DND-41 (cell line): ENCODE measurements around the gene SHROOM1.

Source experiments
- ATAC-seq: fragments of 200-7000 bp; cut with Tn5 transposase; 3 replicates; pipeline ENCODE4 v1.9.1; 2021; ENCODE audit warnings: low read depth; ENCODE audit not compliant: insufficient read depth
- DNase-seq: peaks from one replicate; pipeline ENCODE4 v3.0.0-alpha.2; 2020
- H2AFZ ChIP-seq: 2 replicates; pipeline ENCODE4 v1.6.0; 2012; ENCODE audit warnings: low read depth, low read length
- H3K27ac ChIP-seq: 2 replicates; pipeline ENCODE4 v1.5.1; 2012; ENCODE audit warnings: low read length, inconsistent platforms
- H3K27me3 ChIP-seq: fragments of 200-600 bp; sonication (generic); 2 replicates; pipeline ENCODE4 v1.6.0; 2012; ENCODE audit warnings: low read length, mild to moderate bottlenecking, inconsistent platforms; ENCODE audit not compliant: insufficient read depth, poor library complexity
- H3K36me3 ChIP-seq: 2 replicates; pipeline ENCODE4 v1.5.1; 2012; ENCODE audit warnings: low read length, inconsistent platforms; ENCODE audit not compliant: insufficient read depth
- H3K4me1 ChIP-seq: 2 replicates; pipeline ENCODE4 v1.5.1; 2012; ENCODE audit warnings: mild to moderate bottlenecking, low read length; ENCODE audit not compliant: insufficient read depth
- H3K4me2 ChIP-seq: 2 replicates; pipeline ENCODE4 v1.6.0; 2012; ENCODE audit warnings: mild to moderate bottlenecking, moderate library complexity, low read length, inconsistent platforms; ENCODE audit not compliant: insufficient read depth
- H3K4me3 ChIP-seq, 2 experiments: fragments of 200-600 bp in 1 of 2; shearing (Covaris generic) in 1 of 2; 2 replicates each; pipeline ENCODE4 v1.5.1; 2012 to 2016; ENCODE audit warnings: inconsistent platforms in 2 of 2, low read length in 2 of 2, mild to moderate bottlenecking in 2 of 2, low read depth in 1 of 2, moderate library complexity in 1 of 2
- H3K79me2 ChIP-seq: 2 replicates; pipeline ENCODE4 v1.6.0; 2012; ENCODE audit warnings: low read length, inconsistent platforms; ENCODE audit not compliant: insufficient read depth
- H3K9ac ChIP-seq: 2 replicates; pipeline ENCODE4 v1.6.0; 2012; ENCODE audit warnings: low read depth, mild to moderate bottlenecking, inconsistent platforms, low read length, moderate library complexity
- H3K9me3 ChIP-seq: 2 replicates; pipeline ENCODE4 v1.5.1; 2012; ENCODE audit warnings: low read length, moderate library complexity, mild to moderate bottlenecking, inconsistent platforms; ENCODE audit not compliant: insufficient read depth, severe bottlenecking
- H4K20me1 ChIP-seq: 2 replicates; pipeline ENCODE4 v1.6.0; 2012; ENCODE audit warnings: low read length; ENCODE audit not compliant: insufficient read depth
- EZH2 ChIP-seq: IDR thresholded peaks from 3 replicates; pipeline ENCODE4 v1.6.1; 2012; ENCODE audit warnings: borderline replicate concordance, low read depth, mild to moderate bottlenecking, moderate library complexity, low read length, inconsistent platforms; ENCODE audit not compliant: severe bottlenecking
- TF ChIP-seq, protein P1 (sequence below): IDR thresholded peaks from 2 replicates; pipeline ENCODE4 v1.5.1; 2012; ENCODE audit warnings: borderline replicate concordance, low read length, moderate library complexity, mild to moderate bottlenecking; ENCODE audit not compliant: poor library complexity, severe bottlenecking; ENCODE audit errors: extremely low read depth

SHROOM1 gene

DNA sequence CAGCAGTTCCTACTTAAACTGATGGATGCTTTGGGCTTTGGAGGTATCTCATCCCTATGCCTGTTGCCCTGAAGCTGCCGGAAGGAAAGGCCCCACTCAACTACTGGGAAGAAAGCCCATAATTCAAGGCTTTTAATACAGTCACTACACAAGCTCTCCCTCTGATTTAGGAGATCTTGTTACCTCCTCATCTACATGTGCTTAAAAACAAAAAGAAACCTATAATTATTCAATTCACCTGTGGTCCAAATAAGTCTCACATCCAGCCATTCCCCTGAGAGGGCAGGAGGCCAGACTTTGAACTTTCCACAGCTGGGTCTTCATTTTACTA lies 42.3 kb upstream of the SHROOM1 start:
- no peak overlapping the region for H3K27ac ChIP-seq
- H3K4me3 ChIP-seq = no peak overlapping the region
- H3K9ac ChIP-seq = no peak overlapping the region
- H3K79me2 ChIP-seq = peaks cover 5% of the 10 kb centered on the region
- TF ChIP-seq EZH2 = no peak
- TF ChIP-seq, protein P1, sequence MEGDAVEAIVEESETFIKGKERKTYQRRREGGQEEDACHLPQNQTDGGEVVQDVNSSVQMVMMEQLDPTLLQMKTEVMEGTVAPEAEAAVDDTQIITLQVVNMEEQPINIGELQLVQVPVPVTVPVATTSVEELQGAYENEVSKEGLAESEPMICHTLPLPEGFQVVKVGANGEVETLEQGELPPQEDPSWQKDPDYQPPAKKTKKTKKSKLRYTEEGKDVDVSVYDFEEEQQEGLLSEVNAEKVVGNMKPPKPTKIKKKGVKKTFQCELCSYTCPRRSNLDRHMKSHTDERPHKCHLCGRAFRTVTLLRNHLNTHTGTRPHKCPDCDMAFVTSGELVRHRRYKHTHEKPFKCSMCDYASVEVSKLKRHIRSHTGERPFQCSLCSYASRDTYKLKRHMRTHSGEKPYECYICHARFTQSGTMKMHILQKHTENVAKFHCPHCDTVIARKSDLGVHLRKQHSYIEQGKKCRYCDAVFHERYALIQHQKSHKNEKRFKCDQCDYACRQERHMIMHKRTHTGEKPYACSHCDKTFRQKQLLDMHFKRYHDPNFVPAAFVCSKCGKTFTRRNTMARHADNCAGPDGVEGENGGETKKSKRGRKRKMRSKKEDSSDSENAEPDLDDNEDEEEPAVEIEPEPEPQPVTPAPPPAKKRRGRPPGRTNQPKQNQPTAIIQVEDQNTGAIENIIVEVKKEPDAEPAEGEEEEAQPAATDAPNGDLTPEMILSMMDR = no peak
- peaks cover 7% of the 10 kb centered on the region for H3K4me1 ChIP-seq
- ATAC-seq = no peak
- H3K36me3 ChIP-seq = peaks cover 66% of the 10 kb centered on the region
- H4K20me1 ChIP-seq = peaks cover 4% of the 10 kb centered on the region; the same call in 1 of the 2 replicates
- no peaks in the 10 kb centered on the region for H3K27me3 ChIP-seq
- DNase-seq = no peak
- no peak overlapping the region for H3K4me2 ChIP-seq
- no peak overlapping the region for H2AFZ ChIP-seq
- no peaks in the 10 kb centered on the region for H3K9me3 ChIP-seq

DNA sequence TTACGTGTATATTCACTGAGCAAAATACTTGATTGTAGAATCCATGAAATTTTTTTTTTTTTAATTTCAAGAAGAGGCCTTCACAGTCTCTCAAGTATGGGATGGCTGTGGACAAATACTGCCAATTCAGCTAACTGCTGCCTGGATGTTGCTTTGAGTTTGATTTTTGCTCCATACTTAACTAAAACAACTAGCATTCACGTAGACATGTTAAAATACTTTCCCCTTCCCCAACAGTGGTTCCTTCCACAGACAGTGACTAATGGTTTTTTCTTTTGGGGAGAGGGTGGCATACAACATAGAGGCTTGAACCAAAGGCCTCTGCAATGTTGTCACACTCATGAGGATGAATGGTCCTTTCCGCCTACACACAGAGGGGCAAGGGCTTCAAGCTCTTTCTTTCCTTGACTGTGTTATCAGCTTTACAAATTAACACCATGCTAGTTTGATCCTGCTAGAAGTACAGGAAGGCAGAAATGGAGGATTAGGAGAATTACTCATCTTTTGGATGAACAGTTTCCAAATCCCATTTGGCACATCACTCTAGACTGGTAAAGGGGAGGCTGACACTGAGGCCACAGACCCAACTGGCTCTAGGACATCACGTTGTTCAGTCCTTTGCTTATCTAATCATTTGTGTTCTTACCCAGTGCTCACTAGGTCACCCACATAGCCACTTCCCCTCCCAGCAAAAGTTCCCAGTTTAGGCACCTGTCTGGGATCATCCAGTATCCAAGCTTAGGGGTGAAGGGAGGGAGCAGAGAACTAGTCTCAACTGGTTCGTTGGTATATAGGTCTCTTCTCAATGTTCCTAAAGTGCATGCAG lies 41.2 kb upstream of the SHROOM1 start:
- Histone ChIP-seq H3K4me2 (no peak overlapping the region), H3K36me3 (peaks cover 66% of the 10 kb centered on the region), H3K4me3 (no peak overlapping the region), H4K20me1 (peaks cover 13% of the 10 kb centered on the region), H3K79me2 (peaks cover 15% of the 10 kb centered on the region), H2AFZ (no peak overlapping the region), H3K4me1 (peaks cover 15% of the 10 kb centered on the region), H3K9ac (no peak overlapping the region), H3K27ac (no peak overlapping the region), H3K27me3 (no peaks in the 10 kb centered on the region), H3K9me3 (no peaks in the 10 kb centered on the region)
- TF ChIP-seq EZH2 = no peak
- TF ChIP-seq, protein P1 = no peak
- no peak for ATAC-seq
- no peak for DNase-seq

DNA sequence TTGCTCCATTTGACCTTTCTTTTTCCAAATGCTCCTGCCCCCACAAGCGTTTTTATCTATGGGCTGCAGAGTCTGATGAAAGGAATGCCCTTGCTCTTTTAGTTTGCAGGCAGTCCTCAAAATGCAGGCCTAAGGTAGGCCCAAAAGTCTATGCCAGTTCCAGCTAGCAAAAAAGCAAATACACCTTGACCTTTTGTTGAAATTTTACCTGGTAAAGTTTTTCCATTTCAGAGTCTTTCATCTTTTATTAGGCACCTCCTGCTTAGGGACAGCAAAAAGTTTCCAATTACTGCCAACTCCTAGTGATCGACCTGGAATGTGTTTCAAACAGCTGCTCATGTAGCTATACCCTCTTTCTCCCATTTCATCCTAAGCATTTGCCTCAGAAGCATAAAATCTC lies 40.4 kb upstream of the SHROOM1 start:
- no peak for TF ChIP-seq EZH2
- TF ChIP-seq, protein P1 = no peak
- Histone ChIP-seq H3K9ac (no peak overlapping the region), H3K4me3 (no peak overlapping the region), H3K27ac (no peak overlapping the region), H3K27me3 (no peaks in the 10 kb centered on the region), H3K36me3 (peaks cover 59% of the 10 kb centered on the region), H2AFZ (no peak overlapping the region), H3K79me2 (peaks cover 23% of the 10 kb centered on the region), H3K4me2 (no peak overlapping the region), H4K20me1 (peaks cover 14% of the 10 kb centered on the region), H3K4me1 (peaks cover 18% of the 10 kb centered on the region), H3K9me3 (no peaks in the 10 kb centered on the region)
- DNase-seq = no peak
- no peak for ATAC-seq
